HG03103 (cell line): ENCODE data around the gene CFAP46.
"Not testable (repeated sequence)": the region's sequence is repeated elsewhere in the genome, so short reads cannot be mapped to it uniquely, and the experiment has no call there.

Experiments used
- ATAC-seq: cut with Tn5 transposase; IDR thresholded peaks from one replicate; pipeline ENCODE4 v1.9.1; 2021; ENCODE audit warnings: low read depth; ENCODE audit not compliant: unreplicated experiment

CFAP46 gene

DNA sequence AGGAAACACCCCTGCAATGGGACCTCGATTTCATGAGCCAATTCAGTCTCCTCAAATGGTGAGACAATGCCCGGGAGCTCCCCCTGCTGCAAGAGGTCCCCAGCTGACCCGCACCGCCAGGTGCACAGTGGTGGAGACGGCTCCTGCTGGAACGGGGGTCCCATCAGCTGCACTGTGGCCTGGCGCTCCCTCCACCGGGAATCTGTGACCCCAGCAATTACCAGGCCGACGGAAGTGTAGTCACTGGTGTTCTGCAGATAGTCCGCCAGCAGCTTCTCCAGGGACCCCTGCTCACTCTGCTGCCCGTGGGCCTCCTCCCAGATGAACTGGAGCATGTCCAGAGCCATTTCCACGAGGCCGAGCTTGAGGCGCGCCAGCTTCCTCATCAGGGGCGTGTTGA, 91.5 kb downstream of the CFAP46 start:
- ATAC-seq: no peak

DNA sequence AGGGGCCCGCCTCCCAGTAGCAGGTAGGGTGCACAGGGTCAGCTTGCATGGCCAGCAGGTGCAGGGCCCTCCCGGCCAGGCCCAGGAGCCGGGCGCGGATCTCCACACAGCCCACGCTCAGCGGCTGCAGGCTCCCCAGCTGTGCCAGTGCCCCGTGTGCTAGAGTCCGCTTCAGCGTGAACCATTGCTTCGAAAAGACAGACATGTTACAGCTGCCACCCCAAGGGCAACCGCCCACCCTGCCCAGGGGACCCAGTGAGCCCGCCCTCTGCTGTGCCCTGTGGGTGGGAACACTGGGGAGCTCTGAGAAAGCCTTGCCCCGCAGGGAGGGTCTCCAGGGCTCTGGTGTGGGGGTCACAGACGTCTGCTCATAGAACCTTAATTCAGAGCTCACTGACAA, 92.1 kb downstream of the CFAP46 start:
- no peak for ATAC-seq

DNA sequence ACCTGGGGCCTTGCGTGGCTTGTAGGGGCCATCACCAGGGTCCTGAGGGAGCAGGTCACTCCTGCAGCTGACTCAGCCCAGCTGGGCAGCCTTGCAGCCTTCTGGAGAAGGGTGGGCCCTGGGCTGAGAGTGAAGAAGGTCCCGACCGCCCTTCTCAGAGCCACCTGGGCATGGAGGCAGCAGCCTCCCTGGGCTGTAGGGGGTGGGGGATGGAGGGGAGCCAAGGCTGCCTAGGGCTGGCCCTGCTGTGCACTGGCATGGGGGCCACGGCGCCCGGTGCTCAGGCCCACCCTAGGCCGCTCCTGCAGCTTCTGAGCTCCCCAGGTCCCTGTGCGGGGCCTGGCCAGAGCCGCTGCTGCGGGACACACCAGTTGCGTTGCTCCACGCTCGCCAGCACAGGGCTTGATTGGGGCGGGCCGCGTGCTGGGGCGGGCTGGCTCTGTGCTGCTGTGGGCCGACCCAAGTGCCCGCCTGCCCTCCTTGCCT, 92.8 kb downstream of the CFAP46 start:
- no peak for ATAC-seq

DNA sequence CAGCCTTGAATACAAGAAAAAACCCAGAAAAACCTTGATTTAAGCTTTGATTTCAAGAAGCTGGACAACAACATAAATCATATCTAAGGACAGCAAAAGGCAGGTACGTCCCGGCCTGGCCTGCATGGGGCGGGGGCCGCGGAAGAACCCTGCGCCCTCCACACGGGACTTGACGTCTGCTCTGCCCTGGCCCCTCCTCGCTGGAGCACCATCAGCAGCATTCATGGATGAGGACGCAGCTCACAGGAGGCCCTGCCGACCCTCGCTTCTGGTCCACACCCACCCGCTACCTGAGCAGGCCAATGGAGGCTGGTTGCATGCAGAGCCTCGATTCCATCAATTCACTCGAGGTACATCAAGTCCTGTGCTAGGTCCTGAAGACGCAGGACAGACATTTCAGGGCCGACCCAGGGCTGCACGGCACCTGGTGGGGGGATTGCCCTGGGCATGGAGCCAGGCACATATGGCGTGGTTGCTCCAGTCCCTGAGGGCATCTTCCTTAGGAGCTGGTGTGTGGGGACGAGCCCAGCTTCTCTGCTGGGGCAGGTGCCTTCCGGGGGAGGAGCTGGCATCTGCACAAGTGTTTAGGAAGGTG, 93.3 kb downstream of the CFAP46 start:
- ATAC-seq: no peak

DNA sequence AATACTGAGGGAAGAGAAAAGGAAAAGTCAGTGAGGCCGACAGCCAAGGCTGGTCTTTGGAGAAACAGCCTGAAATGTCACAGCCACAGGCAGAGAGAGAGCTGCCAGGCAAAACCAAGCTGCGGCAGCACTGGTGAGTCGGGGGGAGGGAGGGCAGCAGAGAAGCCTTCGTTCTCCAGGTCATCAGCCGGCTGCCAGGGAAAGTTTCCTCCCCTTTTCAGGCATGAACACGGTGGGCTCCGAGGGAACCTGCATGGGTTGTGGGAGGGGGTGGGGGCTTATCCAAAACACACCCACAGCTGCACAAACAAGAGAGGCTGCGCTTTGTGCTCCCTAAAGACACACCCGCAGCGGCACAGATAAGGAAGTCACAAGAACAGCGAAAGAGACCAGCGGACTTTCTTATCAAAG, 94.1 kb downstream of the CFAP46 start:
- no peak for ATAC-seq

DNA sequence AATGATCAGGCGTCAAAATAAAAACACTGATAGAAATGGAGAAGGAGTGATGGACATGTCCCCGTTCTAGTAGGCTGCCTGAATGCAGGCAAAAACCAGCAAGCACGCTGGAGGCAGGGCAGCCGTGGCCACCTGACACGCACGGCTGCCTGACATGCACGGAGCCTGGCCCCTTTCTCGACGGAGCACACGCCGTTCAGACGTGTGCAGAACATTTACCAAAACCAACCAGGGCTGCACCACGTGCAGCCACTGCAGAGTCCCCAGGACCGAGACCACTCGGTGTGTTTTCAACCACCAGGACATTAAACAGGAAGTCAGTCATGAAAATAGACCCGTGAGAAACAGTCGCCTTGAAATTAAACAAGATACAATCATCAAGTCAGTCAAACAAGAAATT, 94.5 kb downstream of the CFAP46 start:
- ATAC-seq: no peak

DNA sequence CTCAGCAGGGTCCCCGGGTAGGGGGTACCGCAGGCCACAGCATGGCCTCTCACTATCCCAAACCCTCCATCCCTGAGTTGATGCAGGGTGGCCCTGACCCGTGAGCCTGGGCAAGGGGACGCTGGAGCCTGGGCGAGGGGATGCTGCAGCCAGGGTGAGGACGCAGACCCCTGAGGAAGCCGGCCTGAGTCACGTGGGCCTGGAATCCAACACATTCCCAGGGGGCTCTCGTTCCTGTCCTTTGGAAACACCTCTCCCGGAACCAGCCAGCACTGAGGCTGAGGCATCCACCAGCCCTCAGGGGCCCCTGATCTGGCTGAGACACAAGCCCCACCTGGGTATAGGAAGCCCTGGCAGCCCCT, 95.0 kb downstream of the CFAP46 start:
- no peak for ATAC-seq

DNA sequence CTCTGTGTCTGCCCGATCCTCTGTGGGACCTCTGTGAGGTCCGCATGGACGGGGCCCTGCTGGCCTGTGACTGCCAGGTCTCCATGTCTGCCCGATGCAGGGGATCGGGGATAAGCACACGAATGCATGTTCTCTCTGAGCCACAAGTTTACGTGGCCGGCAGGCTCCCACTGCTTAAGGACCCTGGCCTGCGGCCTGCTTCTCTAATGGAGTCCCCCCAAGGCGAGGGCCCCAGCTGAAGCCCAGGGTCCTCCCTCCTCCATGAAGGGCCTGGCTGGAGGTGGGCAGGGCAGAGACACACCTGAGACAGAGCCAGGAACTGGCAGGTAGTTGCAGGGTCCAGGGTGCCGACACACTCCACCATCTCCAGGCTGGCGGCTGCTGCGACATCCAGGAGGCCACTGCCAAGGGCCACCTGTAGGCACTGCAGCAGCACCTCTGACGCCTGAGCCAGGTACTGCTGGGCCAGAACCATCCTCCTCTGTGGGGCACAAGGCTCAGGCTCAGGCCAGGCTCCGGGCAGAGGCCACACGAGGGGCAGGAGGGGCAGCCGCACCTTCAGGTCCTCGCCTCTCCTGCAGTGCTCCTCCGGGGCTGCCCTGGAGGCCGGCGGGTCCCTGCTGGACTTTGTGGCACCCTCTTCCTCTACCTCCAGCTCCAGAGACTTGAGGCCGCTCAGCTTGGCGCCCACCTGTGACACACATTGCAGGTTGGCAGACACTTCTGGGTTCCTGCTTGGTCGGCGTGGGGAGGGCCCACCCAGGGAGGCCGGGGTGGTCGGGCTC, 95.5 kb downstream of the CFAP46 start:
- ATAC-seq: no peak

DNA sequence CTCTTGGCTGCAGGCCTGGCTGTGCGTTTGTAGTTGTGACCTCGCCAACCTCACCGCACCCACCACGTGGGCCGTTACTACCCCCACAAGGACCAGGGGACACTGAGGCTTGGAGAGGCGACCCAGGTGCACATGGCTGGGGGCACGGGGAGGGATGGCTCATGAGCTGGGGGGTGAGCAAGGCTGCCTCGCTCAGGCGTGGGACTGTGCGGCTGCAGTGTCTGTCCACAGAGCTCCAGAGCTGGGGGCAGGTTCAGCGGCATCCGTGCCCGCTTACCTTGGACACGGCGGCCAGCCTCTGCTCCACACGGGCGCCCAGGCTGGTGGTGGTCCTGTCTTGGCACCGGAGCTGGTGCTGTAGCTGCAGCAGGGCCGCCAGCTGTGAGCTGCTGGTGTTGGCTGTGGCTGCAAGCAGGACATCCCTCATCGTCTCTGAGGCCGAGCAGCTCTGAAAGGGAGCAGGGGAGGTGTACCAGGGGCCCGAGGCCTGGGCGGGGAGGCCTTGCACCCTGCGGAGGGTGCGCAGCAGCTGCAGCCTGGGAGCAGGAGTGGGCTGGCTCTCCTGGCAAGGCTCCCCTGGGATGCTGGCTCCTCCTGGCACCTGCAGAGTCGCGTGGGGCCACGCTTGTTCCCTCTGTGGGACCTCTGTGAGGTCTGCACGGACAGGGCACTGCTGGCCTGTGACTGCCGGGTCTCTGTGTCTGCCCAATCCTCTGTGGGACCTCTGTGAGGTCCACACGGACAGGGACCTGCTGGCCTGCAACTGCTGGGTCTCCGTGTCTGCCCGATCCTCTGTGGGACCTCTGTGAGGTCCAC, 96.4 kb downstream of the CFAP46 start:
- no peak for ATAC-seq

DNA sequence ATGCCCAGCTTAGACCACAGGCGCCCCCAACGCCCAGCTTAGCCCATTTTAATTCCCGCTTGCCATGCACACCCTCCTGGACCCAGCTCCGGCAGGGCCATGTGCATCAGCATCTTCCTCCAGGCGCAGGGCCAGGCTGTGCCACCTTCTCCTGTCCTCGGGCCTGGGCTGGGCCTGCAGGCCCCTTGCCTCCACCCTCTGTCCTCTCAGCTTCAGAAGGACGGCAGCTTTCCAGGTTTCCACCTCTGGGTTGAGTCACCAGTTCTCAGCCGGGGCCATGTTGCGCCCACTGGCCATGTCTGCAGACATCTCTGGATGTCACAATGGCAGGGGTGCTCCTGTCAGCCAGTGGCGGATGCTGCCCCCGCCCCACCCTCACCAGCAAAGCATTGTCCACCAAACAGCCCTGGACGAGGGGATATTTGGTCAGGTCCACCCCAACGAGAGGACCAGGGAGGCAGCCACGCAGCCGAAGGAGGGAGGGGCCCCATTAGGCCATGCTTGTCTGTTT, 97.3 kb downstream of the CFAP46 start:
- ATAC-seq: no peak

DNA sequence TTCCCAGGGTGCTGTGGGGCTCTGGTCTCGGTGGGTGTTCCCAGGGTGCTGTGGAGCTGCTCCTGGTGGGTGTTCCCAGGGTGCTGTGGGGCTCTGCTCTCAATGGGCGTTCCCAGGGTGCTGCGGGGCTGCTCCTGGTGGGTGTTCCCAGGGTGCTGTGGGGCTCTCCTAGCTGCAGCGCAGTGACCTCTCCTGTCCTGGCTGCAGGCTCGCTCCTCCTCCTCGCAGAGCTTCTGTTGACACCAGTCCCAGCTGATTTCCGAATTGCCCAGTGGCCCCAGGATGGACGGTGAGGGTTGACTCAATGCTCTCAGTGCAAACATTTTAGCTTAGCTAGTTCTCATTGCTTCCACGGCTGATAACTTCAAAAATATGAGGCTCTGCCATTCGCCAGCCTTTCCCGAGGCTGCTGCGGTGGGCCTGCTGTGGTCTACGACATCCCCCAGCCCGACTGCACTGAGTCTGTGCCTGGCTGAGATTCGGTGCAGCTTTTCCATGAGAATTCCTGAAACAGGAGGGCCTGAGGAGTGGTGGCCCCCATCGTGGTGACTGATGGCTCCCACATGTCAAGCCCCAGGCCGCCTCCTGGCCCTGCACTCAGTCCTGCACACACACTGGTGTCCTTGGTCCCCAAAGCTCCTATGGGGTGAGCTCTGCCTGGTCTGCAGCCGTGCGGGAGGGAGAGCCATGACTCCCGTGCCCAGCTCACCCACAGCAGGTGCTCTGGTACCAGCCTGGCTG, 98.1 kb downstream of the CFAP46 start:
- ATAC-seq: no peak

DNA sequence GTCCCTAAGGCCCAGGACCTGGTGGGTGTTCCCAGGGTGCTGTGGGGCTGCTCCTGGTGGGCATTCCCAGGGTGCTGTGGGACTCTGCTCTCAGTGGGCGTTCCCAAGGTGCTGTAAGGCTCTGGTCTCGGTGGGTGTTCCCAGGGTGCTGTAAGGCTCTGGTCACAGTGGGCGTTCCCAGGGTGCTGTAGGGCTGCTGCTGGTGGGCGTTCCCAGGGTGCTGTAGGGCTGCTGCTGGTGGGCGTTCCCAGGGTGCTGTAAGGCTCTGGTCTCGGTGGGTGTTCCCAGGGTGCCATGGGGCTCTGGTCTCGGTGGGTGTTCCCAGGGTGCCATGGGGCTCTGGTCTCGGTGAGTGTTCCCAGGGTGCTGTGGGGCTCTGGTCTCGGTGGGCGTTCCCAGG, 99.1 kb downstream of the CFAP46 start:
- not testable (repeated sequence) for ATAC-seq

DNA sequence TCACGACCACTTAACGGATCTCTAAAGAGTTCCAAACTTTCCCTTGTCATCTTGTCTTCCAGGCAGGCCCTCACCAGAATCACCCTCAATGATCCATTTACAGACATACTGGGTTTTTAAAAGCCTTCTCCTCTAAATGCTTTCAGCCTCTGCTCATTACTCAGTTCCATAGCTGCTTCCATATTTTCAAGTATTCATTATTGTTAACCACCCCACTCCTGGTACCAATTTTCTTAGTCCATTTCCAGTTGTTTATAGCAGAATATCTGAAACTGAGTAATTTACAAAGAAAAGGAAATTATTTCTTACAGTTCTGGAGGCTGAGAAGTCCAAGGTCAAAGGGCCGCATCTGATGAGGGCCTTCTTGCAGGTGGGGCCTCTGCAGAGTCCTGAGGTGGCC, 100.0 kb downstream of the CFAP46 start:
- ATAC-seq: no peak

DNA sequence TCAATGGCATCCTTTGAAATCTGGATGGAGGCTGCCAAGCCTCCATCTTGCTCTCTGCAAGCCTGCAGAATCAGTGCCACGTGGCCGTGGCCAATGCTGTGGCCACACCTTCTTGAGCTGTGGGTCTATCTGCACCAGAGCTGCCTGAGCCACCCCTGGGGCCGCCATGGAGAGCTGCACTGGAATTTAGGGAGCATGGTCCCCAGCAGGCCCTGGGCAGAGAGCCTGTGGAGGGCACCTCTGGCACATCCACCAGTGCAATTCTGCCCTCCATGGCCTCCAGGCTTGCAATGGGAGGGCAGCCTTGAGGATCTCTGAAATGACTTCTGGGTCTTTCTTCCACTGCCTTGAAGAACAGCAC, 100.8 kb downstream of the CFAP46 start:
- ATAC-seq: no peak

DNA sequence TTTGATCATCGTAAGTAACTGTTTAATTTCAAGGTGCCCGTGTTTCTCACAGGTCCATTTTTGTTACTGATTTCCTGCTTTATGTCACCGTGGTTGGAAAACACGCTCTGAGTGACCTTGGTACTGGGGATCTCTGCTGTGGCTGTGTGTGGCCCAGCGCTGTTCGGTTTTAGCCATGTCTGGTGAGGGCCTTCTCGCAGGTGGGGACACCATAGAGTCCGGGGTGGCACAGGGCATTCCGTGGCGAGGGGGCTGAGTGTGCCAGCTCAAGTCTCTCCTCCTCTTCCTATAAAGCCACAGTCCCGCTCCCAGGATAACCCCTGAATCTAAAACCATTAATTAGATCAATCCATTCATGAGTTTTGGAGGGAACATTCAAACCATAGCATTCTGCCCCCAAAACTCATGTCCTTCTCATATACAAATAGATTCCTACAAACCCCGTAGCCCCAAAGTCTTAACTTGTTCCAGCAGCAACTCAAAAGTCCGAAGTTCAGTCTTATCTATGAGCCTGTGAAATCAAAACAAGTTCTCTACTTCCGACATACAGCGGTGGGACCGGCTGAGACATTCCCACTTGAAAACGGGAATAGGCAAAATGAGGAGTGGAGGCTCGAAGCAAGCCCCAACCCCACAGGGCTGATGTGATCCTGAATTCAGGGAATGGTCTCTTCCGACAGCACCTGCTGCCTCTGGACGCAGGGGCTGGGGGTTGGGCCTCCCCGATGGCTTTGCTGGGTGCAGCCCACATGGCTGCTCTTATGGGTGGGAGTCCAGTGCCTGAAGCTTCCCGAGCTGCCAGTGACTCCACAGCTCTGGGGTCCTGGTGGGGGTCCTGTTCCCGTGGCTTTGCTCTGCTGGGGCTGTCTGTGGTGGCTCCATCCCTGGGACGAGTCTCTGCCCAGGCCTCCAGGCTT, 101.4 kb downstream of the CFAP46 start:
- no peak for ATAC-seq

DNA sequence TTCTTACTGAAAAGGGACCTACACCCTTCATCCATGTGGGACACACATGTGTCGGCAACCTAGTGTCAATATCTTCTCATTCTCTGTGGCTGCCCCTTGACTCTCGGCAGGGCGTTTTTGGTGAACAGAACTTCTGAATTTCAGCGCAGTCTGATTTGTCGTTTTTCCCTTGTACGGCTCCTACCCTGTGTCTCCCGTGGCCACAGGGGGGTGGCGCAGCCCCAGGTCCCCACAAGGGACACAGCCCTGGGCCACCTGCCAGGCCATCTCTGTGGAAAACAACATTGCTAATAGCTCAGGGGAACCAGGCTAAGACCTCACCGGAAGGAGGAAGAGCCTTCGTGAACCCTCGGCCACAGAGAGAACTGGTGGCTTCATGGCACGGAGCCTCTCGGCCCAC, 103.3 kb downstream of the CFAP46 start:
- no peak for ATAC-seq

DNA sequence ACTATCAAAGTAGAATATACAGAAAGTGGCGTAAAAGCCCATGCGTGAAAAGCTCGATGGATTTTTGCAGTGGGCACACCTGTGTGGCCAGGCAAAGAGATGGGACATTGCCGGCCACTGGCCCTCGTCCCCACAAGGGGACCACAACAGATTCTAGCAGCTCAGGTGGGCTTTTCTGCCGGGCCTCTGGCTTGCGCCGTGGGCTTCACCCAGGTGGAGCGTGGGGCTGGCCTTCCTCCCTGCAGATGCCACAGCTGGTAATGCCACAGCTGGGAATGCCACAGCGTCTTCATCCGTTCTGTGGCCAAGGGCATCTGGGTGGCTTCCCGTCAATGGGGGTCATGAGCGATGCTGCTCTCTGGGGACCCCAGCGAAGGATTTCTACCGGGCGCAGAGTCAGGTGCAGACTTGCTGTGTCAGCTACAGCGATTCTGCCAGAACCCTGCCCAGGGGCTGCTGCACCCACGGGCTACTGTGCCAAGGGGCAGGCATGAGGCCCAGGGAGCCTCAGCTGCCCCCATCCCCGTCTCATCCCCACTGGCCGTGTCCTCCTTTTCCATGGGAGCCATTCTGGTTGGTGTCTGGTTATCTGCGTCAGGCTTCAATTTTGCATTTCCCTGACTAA, 103.9 kb downstream of the CFAP46 start:
- ATAC-seq: no peak

DNA sequence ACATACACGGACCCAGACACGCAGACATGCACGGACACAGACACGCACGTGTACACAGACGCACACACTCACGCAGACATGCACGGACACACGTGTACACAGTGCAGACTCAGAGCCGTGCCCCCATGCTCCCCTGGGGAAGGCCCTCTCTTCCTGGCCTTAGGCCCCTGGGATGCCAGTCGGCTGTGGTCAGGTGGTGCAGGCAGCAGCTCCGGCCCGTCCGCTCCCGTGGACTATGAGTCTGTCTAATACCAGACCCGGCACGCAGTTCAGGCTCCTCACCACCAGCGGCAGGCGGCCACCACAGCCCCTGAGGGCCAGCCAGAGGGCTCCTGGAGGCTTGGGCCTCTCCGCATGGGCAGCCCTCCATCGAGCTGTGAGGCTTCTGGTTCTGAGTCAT, 104.5 kb downstream of the CFAP46 start:
- no peak for ATAC-seq

DNA sequence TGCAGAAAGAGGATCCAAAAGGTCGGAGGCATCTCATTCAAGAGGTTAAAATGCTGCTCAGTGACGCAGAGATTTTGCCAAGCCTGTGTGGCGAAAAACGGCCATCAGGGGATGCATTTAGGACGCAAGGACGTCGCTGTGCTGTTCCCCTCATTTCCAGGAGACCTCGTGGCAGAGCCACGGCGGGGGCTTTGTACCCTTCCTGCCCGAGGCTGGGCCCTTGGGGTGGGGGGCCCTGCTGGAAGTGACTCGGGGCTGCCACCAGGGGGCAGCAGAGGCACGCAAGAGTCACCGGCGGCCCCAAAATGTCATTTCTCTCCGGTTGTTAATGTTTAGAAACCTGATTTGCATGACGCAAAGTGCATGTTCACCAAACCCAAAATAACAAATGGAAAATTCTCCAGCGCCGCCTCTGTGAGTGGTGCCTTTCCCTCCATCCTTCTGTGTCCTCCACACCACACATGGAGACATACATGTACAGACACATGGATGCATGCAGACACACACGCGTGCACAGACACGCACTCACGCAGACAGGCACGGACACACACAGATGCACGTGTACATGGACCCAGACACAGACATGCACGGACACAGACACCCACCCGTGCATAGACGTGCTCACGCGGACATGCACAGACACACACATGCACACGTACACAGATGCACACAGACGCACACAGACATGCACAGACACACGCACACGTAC, 105.4 kb downstream of the CFAP46 start:
- no peak for ATAC-seq
